Adrenal gland (tissue), 12 donors: ENCODE measurements around the gene SIK1. TPM values are rescaled to one million over a fixed set of nuclear protein-coding genes. Genes with fewer than 3 reads are reported as not detected.

Experiments used
- DNase-seq, 7 donors: peaks; one replicate each; pipeline ENCODE4 v3.0.0-alpha.2; 2019 to 2020
- H3K27ac ChIP-seq, 5 donors: fragments of 200-600 bp; sonication (generic) in 4 of 5; 1 replicate in 3 of 5; 2 replicates in 2 of 5; pipeline versions ENCODE4 v1.5.1 to v1.8.0; 2016 to 2020; ENCODE audit warnings: mild to moderate bottlenecking in 1 of 5
- H3K27me3 ChIP-seq: fragments of 200-600 bp; 2 replicates; pipeline ENCODE4 v1.8.0; 2021
- H3K36me3 ChIP-seq, 2 donors: fragments of 200-600 bp; replicated peaks in 1 of 2; 1 replicate in 1 of 2; 2 replicates in 1 of 2; pipeline versions ENCODE4 v1.5.1 to v1.8.0; 2018 to 2022
- H3K4me1 ChIP-seq, 2 donors: fragments of 200-600 bp; replicated peaks in 1 of 2; 1 replicate in 1 of 2; 2 replicates in 1 of 2; pipeline versions ENCODE4 v1.5.1 to v1.8.0; 2018 to 2021
- H3K4me3 ChIP-seq, 4 donors: fragments of 200-600 bp; sonication (generic) in 3 of 4; one replicate each; pipeline ENCODE4 v1.5.1; 2016 to 2018
- H3K9me3 ChIP-seq, 3 donors: fragments of 200-600 bp; sonication (generic) in 1 of 3; replicated peaks in 1 of 3; 1 replicate in 2 of 3; 2 replicates in 1 of 3; pipeline versions ENCODE4 v1.5.1 to v1.8.0; 2016 to 2021
- POLR2A ChIP-seq, 2 donors: fragments of 450-650 bp; IDR thresholded peaks; one replicate each; pipeline ENCODE4 v1.6.1; 2017; ENCODE audit warnings: antibody characterized with exemption in 2 of 2, mild to moderate bottlenecking in 2 of 2, moderate library complexity in 1 of 2
- WGBS, 4 donors: extraction: QIAGEN DNeasy Blood & Tissue Kit in 2 of 4; methylation state at CpG; one replicate each; pipeline versions ENCODE4 v1.1.5 to v1.1.7; 2013 to 2017; 5-methylcytosine and 5-hydroxymethylcytosine counted together
- intact Hi-C, 2 donors: fragments of 100-400 bp; cut with DNase I; formaldehyde crosslinking; loops; one replicate each; pipeline versions ENCODE4 v1.14.1 to v1.15.0; 2022 to 2023
- polyA plus RNA-seq, 3 donors: library from polyadenylated mRNA; stranded (reverse); fragments of 200-250 nt in 2 of 3; fragments of 350-450 nt in 1 of 3; fragmentation: Illumina TruSeq in 1 of 3; extraction: RNeasy Lipid Tissue Mini Kit (QIAGEN cat#74804) in 1 of 3; gene quantifications; one replicate each; pipeline ENCODE4 v1.2.3, GENCODE V29; 2013 to 2014
- total RNA-seq, 9 donors: library from RNA; depleted of rRNA in 4 of 9; stranded (reverse); fragments of >200 nt in 4 of 9; fragments of 120-200 nt in 1 of 9; fragmentation: NEBNext Ultra II Directional in 1 of 9; extraction: Animal tissue kit (Norgen Biotek cat#: 25700) in 1 of 9; gene quantifications; one replicate each; pipeline versions ENCODE4 v1.1.0 to v1.2.4, GENCODE V29; 2013 to 2023
- TF ChIP-seq, protein P1 (sequence below), 6 experiments: fragments of 450-650 bp in 4 of 6; fragments of 200-600 bp in 2 of 6; sonication (generic) in 1 of 6; IDR thresholded peaks; 1 replicate in 5 of 6; 2 replicates in 1 of 6; pipeline versions ENCODE4 v1.5.1 to v1.8.0; 2016 to 2021; ENCODE audit warnings: antibody characterized with exemption in 6 of 6, mild to moderate bottlenecking in 2 of 6, moderate library complexity in 1 of 6
- donor health status: healthy with polysubstance abuse.
- donor health status: Bipolar disorder and iron deficiency.
- donor health status: DM: yes; HTN: yes; CAD: no.
- donor health status: DM: no; HTN: no; CAD: no.
- donor health status: DM: no; HTN: no; CAD: no.
- donor health status: DM: yes; HTN: yes; CAD: no.

The SIK1 gene
- total and polyA plus RNA-seq, 12 donors: 0.55 to 171 (median 4.9) TPM

DNA sequence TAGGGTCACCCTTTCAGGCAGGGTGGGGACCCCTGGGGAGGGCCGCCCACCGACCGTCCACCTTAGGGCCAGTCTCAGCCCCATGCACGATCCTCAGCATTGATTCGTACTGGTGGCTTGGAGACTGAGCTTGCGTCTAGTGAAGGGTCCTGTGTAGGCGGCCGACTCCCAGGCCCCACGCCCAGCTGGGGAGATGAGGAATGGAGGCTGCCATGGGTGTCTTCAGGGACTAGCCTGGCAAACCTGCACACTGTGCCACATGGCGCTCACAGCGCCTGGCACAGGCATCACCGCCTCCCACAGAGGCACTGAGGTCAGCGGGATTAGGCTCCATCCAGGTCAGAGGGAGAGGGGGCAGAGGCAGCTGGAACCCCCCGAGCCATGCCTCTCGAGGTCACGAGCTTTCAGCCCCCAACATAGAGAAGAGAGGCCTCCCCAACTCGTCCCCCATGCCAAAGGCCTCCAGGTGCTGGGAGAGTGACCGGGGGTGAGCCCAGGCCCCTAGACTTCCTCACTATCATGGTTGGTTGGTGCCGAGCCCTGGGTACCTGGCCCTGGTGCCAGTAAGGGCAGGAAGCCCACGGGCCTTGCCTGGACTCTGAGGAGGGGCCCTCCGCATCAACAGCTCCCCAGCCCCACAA is 51.0 kb downstream of the SIK1 start:
- Histone ChIP-seq H3K36me3 (no peaks in the 10 kb centered on the region), H3K4me3 (no peak overlapping the region), H3K27ac (no peak overlapping the region), H3K4me1 (peaks cover 0 to under 1% of the 10 kb centered on the region in 2 donors), H3K9me3 (no peaks in the 10 kb centered on the region), H3K27me3 (no peaks in the 10 kb centered on the region)
- intact Hi-C loops: no loop called here
- no peak for DNase-seq
- TF ChIP-seq POLR2A (IDR thresholded peaks at IDR 0.05): no peak
- TF ChIP-seq, protein P1, sequence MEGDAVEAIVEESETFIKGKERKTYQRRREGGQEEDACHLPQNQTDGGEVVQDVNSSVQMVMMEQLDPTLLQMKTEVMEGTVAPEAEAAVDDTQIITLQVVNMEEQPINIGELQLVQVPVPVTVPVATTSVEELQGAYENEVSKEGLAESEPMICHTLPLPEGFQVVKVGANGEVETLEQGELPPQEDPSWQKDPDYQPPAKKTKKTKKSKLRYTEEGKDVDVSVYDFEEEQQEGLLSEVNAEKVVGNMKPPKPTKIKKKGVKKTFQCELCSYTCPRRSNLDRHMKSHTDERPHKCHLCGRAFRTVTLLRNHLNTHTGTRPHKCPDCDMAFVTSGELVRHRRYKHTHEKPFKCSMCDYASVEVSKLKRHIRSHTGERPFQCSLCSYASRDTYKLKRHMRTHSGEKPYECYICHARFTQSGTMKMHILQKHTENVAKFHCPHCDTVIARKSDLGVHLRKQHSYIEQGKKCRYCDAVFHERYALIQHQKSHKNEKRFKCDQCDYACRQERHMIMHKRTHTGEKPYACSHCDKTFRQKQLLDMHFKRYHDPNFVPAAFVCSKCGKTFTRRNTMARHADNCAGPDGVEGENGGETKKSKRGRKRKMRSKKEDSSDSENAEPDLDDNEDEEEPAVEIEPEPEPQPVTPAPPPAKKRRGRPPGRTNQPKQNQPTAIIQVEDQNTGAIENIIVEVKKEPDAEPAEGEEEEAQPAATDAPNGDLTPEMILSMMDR (IDR thresholded peaks at IDR 0.05): no peak
- 89 to 100% (median 93%) methylated on average over 2 to 21 of the region's 21 CpGs for WGBS, 4 donors

DNA sequence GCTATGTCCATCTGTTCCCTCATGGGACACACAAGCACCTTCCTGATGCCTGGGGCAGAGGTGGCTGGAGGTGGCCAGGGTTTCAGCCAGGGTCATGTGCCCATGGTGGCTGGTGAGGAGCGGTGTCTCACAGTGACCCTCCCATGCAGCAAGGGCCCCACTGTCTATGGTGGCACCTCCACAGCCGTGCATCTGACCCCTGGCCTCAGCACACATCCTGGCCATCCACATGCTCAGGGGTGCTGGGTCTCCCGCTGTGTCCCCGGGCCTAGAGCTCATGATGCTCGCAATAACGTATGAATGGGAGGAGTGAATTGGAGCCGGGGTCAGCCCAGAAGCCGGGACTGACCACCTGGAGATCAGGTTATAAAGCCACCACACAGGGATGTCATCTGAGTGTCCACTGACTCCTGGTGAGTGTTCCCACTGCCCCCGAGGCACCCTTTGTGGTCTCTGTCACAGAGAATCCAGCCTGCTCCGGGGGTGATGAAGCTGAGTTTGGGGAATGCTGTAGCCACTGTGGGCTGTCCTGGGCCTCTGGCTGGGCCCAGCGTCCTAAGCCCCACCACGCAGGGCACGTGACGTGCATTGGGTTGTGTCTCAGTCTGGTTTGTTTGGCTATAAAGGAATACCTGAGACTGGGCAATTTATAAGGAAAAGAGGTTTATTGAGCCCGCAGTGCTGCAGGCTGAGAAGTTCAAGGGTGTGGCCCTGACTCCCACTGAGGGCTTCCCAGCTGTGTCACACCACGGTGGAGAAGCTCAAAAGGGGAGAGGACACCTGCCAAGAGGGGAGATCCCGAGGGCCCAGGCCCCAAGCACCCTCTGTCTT is 51.7 kb downstream of the SIK1 start:
- H3K27ac ChIP-seq: no peak overlapping the region
- no peaks in the 10 kb centered on the region for H3K27me3 ChIP-seq
- DNase-seq: no peak
- no peak overlapping the region for H3K4me3 ChIP-seq
- no peaks in the 10 kb centered on the region for H3K36me3 ChIP-seq
- intact Hi-C loops: no loop called here
- H3K4me1 ChIP-seq: peaks cover 0 to 7% of the 10 kb centered on the region in 2 donors
- 84 to 94% (median 92%) methylated on average over 11 to 17 of the region's 17 CpGs for WGBS, 4 donors
- H3K9me3 ChIP-seq: no peaks in the 10 kb centered on the region
- TF ChIP-seq, protein P1 (IDR thresholded peaks at IDR 0.05): no peak
- TF ChIP-seq POLR2A (IDR thresholded peaks at IDR 0.05): no peak

DNA sequence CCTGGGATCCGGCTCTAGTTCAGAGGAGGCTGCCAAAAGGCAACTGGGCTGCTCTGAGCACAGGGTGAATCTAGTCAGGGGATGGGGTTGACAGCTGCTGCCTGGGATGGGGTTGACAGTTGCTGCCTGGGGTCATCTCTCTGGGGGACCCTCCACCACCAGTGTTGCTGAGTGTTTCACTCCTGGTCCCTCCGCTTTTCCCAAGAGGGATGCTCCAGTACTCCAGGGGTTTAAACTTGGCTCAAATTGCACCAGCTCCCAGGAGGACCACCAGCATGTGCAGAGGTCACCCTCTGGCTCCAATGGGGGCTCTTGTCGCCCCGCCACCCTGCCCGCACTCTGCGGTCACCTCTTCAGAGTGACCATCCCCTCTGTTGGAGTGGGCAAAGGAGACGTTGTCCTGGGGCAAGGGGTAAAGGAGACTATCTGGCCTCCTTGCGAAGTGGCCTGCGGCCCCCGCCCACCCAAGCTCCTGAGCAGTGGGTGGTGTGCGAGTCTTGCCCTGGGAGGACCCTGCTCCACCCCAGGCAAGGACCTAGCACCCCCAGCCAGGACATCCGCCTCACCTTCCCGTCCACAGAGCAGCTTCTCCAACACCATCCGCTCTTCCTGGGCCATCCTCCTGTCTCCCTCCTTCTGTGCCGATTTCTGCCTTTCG is 52.6 kb downstream of the SIK1 start:
- no peak for DNase-seq
- H3K27ac ChIP-seq: no peak overlapping the region
- H3K36me3 ChIP-seq: no peaks in the 10 kb centered on the region
- H3K4me1 ChIP-seq: peaks cover 6 to 16% of the 10 kb centered on the region in 2 donors
- no peak for TF ChIP-seq POLR2A (IDR thresholded peaks at IDR 0.05)
- TF ChIP-seq, protein P1 (IDR thresholded peaks at IDR 0.05): no peak
- H3K9me3 ChIP-seq: no peaks in the 10 kb centered on the region
- intact Hi-C loops: no loop called here
- WGBS, 4 donors: 91 to 96% (median 93%) methylated on average over 6 to 16 of the region's 16 CpGs
- H3K4me3 ChIP-seq: no peak overlapping the region
- no peaks in the 10 kb centered on the region for H3K27me3 ChIP-seq
